MG63 (cell line): Measurements from ENCODE around the gene LCE1E. TPM values are rescaled to one million over a fixed set of nuclear protein-coding genes. Genes with fewer than 3 reads are reported as not detected.

Source experiments
- total RNA-seq: library from RNA; depleted of rRNA; stranded (reverse); fragments of >200 nt; shearing (Covaris generic); gene quantifications from 2 replicates; pipeline ENCODE4 v1.2.3, GENCODE V29; 2014; ENCODE audit warnings: low replicate concordance; rRNA removed

Gene LCE1E
- total RNA-seq, 1 experiment from 2014 or later = not detected

Other genes starting within 250 kb of the LCE1E start
- gene LCE3E, start 219.5 kb upstream of the LCE1E start, total RNA-seq = not detected in 2 replicates
- not detected in 2 replicates for gene LCE3D, start 205.7 kb upstream of the LCE1E start, total RNA-seq
- gene LCE3C, start 186.0 kb upstream of the LCE1E start, total RNA-seq = not detected in 2 replicates
- gene LCE3B, start 172.4 kb upstream of the LCE1E start, total RNA-seq = not detected in 2 replicates
- not detected in 2 replicates for gene LCE3A, start 163.2 kb upstream of the LCE1E start, total RNA-seq
- not detected in 2 replicates for gene LCE2D, start 122.9 kb upstream of the LCE1E start, total RNA-seq
- gene LCE2C, start 111.0 kb upstream of the LCE1E start, total RNA-seq = not detected in 2 replicates
- not detected in 2 replicates for gene LCE2B, start 100.1 kb upstream of the LCE1E start, total RNA-seq
- gene LCE2A, start 87.9 kb upstream of the LCE1E start, total RNA-seq = not detected in 2 replicates
- gene LCE4A, start 78.1 kb upstream of the LCE1E start, total RNA-seq = not detected in 2 replicates
- gene KPRP, start 28.2 kb upstream of the LCE1E start, total RNA-seq = not detected in 2 replicates
- gene LCE1F, start 11.1 kb upstream of the LCE1E start, total RNA-seq = not detected in 2 replicates
- not detected in 2 replicates for gene LCE1D, start 10.5 kb downstream of the LCE1E start, total RNA-seq
- gene LCE1C, start 20.4 kb downstream of the LCE1E start, total RNA-seq = not detected in 2 replicates
- gene LCE1B, start 25.7 kb downstream of the LCE1E start, total RNA-seq = not detected in 2 replicates
- not detected in 2 replicates for gene LCE1A, start 41.2 kb downstream of the LCE1E start, total RNA-seq
- not detected in 2 replicates for gene LCE6A, start 56.6 kb downstream of the LCE1E start, total RNA-seq
- not detected in 2 replicates for gene LCE7A, start 73.7 kb downstream of the LCE1E start, total RNA-seq
- not detected in 2 replicates for gene SMCP, start 92.1 kb downstream of the LCE1E start, total RNA-seq
- not detected in 2 replicates for gene IVL, start 122.3 kb downstream of the LCE1E start, total RNA-seq
- gene SPRR5, start 160.9 kb downstream of the LCE1E start, total RNA-seq = not detected in 2 replicates
- gene SPRR4, start 184.4 kb downstream of the LCE1E start, total RNA-seq = not detected in 2 replicates
- not detected in 2 replicates for gene SPRR1A, start 197.8 kb downstream of the LCE1E start, total RNA-seq
- gene SPRR3, start 215.5 kb downstream of the LCE1E start, total RNA-seq = not detected in 2 replicates
- not detected in 2 replicates for gene SPRR1B, start 244.9 kb downstream of the LCE1E start, total RNA-seq